ENCODE measurements around the gene CEP83.

Gene CEP83

GRCh38 chr12:94272280-94272679 lies 187.4 kb downstream of the CEP83 start:
- Histone ChIP-seq H3K27ac (replicated peaks; ENCODE audit: low read length) (no peak overlapping the region), H3K27me3 (ENCODE audit: control insufficient read depth in 3 of 3, insufficient read depth in 3 of 3, low read depth in 1 of 3, low read length in 3 of 3) (no peaks in the 10 kb centered on the region), H2BK12ac (ENCODE audit: low read length) (no peak overlapping the region), H3K36me3 (replicated peaks in 1 of 2; ENCODE audit: control insufficient read depth in 2 of 2, insufficient read depth in 2 of 2, low read length in 2 of 2) (no peaks in the 10 kb centered on the region), H3K4ac (ENCODE audit: low read length) (no peak overlapping the region), H3K23ac (ENCODE audit: low read depth, low read length, poor library complexity) (no peak overlapping the region), H3K79me1 (ENCODE audit: low read depth, low read length) (no peaks in the 10 kb centered on the region), H2AFZ (ENCODE audit: low read length) (no peak overlapping the region), H3K9ac (ENCODE audit: low read depth, low read length, poor library complexity) (no peak overlapping the region), H3K4me3 (ENCODE audit: low read length in 2 of 2) (no peak overlapping the region), H2BK15ac (ENCODE audit: low read length) (no peak overlapping the region), H2BK120ac (ENCODE audit: low read depth, low read length) (no peak overlapping the region), H2AK5ac (ENCODE audit: low read depth, low read length) (peak overlapping the region; percentile 20), H3K9me3 (replicated peaks in 1 of 2; ENCODE audit: control insufficient read depth in 2 of 2, insufficient read depth in 1 of 2, low read depth in 1 of 2, low read length in 2 of 2) (no peaks in the 10 kb centered on the region), H3K4me1 (ENCODE audit: control insufficient read depth in 2 of 2, insufficient read depth in 1 of 2, low read depth in 1 of 2, low read length in 2 of 2) (peaks cover 0 to under 1% of the 10 kb centered on the region in 2 donors), H2BK5ac (ENCODE audit: low read length) (no peak overlapping the region), H3K4me2 (ENCODE audit: insufficient read depth, low read length, poor library complexity, severe bottlenecking) (no peak overlapping the region), H3K18ac (ENCODE audit: low read length) (peak overlapping the region; percentile 51), H4K91ac (ENCODE audit: low read depth, low read length, poor library complexity) (no peak overlapping the region), H3K14ac (ENCODE audit: low read length) (no peak overlapping the region), H4K8ac (ENCODE audit: low read depth, low read length) (no peak overlapping the region)
- no peak for DNase-seq (ENCODE audit: low spot score)
- WGBS, 2 donors (ENCODE audit: extremely low coverage in 2 of 2, insufficient read length in 2 of 2, insufficient replicate concordance in 1 of 2), result no CpG with 5 or more reads among the region's 5 CpGs

- no peak overlapping the region for H2AK5ac ChIP-seq (ENCODE audit: low read depth, low read length)
- no peak overlapping the region for H3K14ac ChIP-seq (ENCODE audit: low read length)
- no peak overlapping the region for H3K27ac ChIP-seq (replicated peaks; ENCODE audit: low read length)
- no peak overlapping the region for H3K18ac ChIP-seq (ENCODE audit: low read length)
- no peak for DNase-seq (ENCODE audit: low spot score)
- no peak overlapping the region for H3K4me2 ChIP-seq (ENCODE audit: insufficient read depth, low read length, poor library complexity, severe bottlenecking)
- H3K4ac ChIP-seq (ENCODE audit: low read length), result no peak overlapping the region
- H3K9ac ChIP-seq (ENCODE audit: low read depth, low read length, poor library complexity), result no peak overlapping the region
- no peaks in the 10 kb centered on the region for H3K9me3 ChIP-seq (replicated peaks in 1 of 2; ENCODE audit: control insufficient read depth in 2 of 2, insufficient read depth in 1 of 2, low read depth in 1 of 2, low read length in 2 of 2)
- no peak overlapping the region for H2BK5ac ChIP-seq (ENCODE audit: low read length)
- no peaks in the 10 kb centered on the region for H3K36me3 ChIP-seq (replicated peaks in 1 of 2; ENCODE audit: control insufficient read depth in 2 of 2, insufficient read depth in 2 of 2, low read length in 2 of 2)
- no peaks in the 10 kb centered on the region for H3K79me1 ChIP-seq (ENCODE audit: low read depth, low read length)
- no peak overlapping the region for H2AFZ ChIP-seq (ENCODE audit: low read length)
- no CpG with 5 or more reads among the region's 6 CpGs for WGBS, 2 donors (ENCODE audit: extremely low coverage in 2 of 2, insufficient read length in 2 of 2, insufficient replicate concordance in 1 of 2)
- no peak overlapping the region for H4K8ac ChIP-seq (ENCODE audit: low read depth, low read length)
- no peak overlapping the region for H2BK120ac ChIP-seq (ENCODE audit: low read depth, low read length)
- H3K27me3 ChIP-seq (ENCODE audit: control insufficient read depth in 3 of 3, insufficient read depth in 3 of 3, low read depth in 1 of 3, low read length in 3 of 3), result no peaks in the 10 kb centered on the region
- H2BK15ac ChIP-seq (ENCODE audit: low read length), result no peak overlapping the region
- H3K23ac ChIP-seq (ENCODE audit: low read depth, low read length, poor library complexity), result no peak overlapping the region
- H3K4me1 ChIP-seq (ENCODE audit: control insufficient read depth in 2 of 2, insufficient read depth in 1 of 2, low read depth in 1 of 2, low read length in 2 of 2), result no peaks in the 10 kb centered on the region
- no peak overlapping the region for H3K4me3 ChIP-seq (ENCODE audit: low read length in 2 of 2)
- H4K91ac ChIP-seq (ENCODE audit: low read depth, low read length, poor library complexity), result no peak overlapping the region
- H2BK12ac ChIP-seq (ENCODE audit: low read length), result no peak overlapping the region
Measured at GRCh38 chr12:94271351-94271750, 188.3 kb downstream of the CEP83 start.

GRCh38 chr12:94269316-94269999 lies 190.2 kb downstream of the CEP83 start:
- WGBS, 2 donors (ENCODE audit: extremely low coverage in 2 of 2, insufficient read length in 2 of 2, insufficient replicate concordance in 1 of 2), result no CpG with 5 or more reads among the region's 4 CpGs
- Histone ChIP-seq H3K27me3 (ENCODE audit: control insufficient read depth in 3 of 3, insufficient read depth in 3 of 3, low read depth in 1 of 3, low read length in 3 of 3) (no peaks in the 10 kb centered on the region), H2AFZ (ENCODE audit: low read length) (no peak overlapping the region), H3K4me3 (ENCODE audit: low read length in 2 of 2) (no peak overlapping the region), H4K8ac (ENCODE audit: low read depth, low read length) (no peak overlapping the region), H3K9me3 (replicated peaks in 1 of 2; ENCODE audit: control insufficient read depth in 2 of 2, insufficient read depth in 1 of 2, low read depth in 1 of 2, low read length in 2 of 2) (no peaks in the 10 kb centered on the region), H2BK12ac (ENCODE audit: low read length) (no peak overlapping the region), H3K4me1 (ENCODE audit: control insufficient read depth in 2 of 2, insufficient read depth in 1 of 2, low read depth in 1 of 2, low read length in 2 of 2) (peaks cover 0 to 2% of the 10 kb centered on the region in 2 donors), H3K23ac (ENCODE audit: low read depth, low read length, poor library complexity) (no peak overlapping the region), H3K36me3 (replicated peaks in 1 of 2; ENCODE audit: control insufficient read depth in 2 of 2, insufficient read depth in 2 of 2, low read length in 2 of 2) (peaks cover 0 to 3% of the 10 kb centered on the region in 2 donors), H3K18ac (ENCODE audit: low read length) (no peak overlapping the region), H2AK5ac (ENCODE audit: low read depth, low read length) (no peak overlapping the region), H3K4me2 (ENCODE audit: insufficient read depth, low read length, poor library complexity, severe bottlenecking) (no peak overlapping the region), H3K14ac (ENCODE audit: low read length) (no peak overlapping the region), H3K79me1 (ENCODE audit: low read depth, low read length) (no peaks in the 10 kb centered on the region), H3K9ac (ENCODE audit: low read depth, low read length, poor library complexity) (no peak overlapping the region), H3K27ac (replicated peaks; ENCODE audit: low read length) (no peak overlapping the region), H2BK120ac (ENCODE audit: low read depth, low read length) (no peak overlapping the region), H4K91ac (ENCODE audit: low read depth, low read length, poor library complexity) (no peak overlapping the region), H3K4ac (ENCODE audit: low read length) (no peak overlapping the region), H2BK15ac (ENCODE audit: low read length) (no peak overlapping the region), H2BK5ac (ENCODE audit: low read length) (no peak overlapping the region)
- no peak for DNase-seq (ENCODE audit: low spot score)

GRCh38 chr12:94267921-94268471 lies 191.7 kb downstream of the CEP83 start:
- H3K27ac ChIP-seq (replicated peaks; ENCODE audit: low read length), result no peak overlapping the region
- peaks cover 0 to 3% of the 10 kb centered on the region in 2 donors for H3K36me3 ChIP-seq (replicated peaks in 1 of 2; ENCODE audit: control insufficient read depth in 2 of 2, insufficient read depth in 2 of 2, low read length in 2 of 2)
- H3K4me3 ChIP-seq (ENCODE audit: low read length in 2 of 2), result no peak overlapping the region
- H3K9me3 ChIP-seq (replicated peaks in 1 of 2; ENCODE audit: control insufficient read depth in 2 of 2, insufficient read depth in 1 of 2, low read depth in 1 of 2, low read length in 2 of 2), result no peaks in the 10 kb centered on the region
- no CpG with 5 or more reads among the region's 5 CpGs for WGBS, 2 donors (ENCODE audit: extremely low coverage in 2 of 2, insufficient read length in 2 of 2, insufficient replicate concordance in 1 of 2)
- no peak overlapping the region for H3K14ac ChIP-seq (ENCODE audit: low read length)
- no peak overlapping the region for H2AFZ ChIP-seq (ENCODE audit: low read length)
- no peak for DNase-seq (ENCODE audit: low spot score)
- H2BK12ac ChIP-seq (ENCODE audit: low read length), result no peak overlapping the region
- no peak overlapping the region for H3K23ac ChIP-seq (ENCODE audit: low read depth, low read length, poor library complexity)
- no peak overlapping the region for H3K4ac ChIP-seq (ENCODE audit: low read length)
- no peak overlapping the region for H2BK120ac ChIP-seq (ENCODE audit: low read depth, low read length)
- H4K8ac ChIP-seq (ENCODE audit: low read depth, low read length), result no peak overlapping the region
- no peak overlapping the region for H4K91ac ChIP-seq (ENCODE audit: low read depth, low read length, poor library complexity)
- H2AK5ac ChIP-seq (ENCODE audit: low read depth, low read length), result no peak overlapping the region
- H3K79me1 ChIP-seq (ENCODE audit: low read depth, low read length), result no peaks in the 10 kb centered on the region
- no peak overlapping the region for H2BK15ac ChIP-seq (ENCODE audit: low read length)
- H2BK5ac ChIP-seq (ENCODE audit: low read length), result no peak overlapping the region
- H3K4me1 ChIP-seq (ENCODE audit: control insufficient read depth in 2 of 2, insufficient read depth in 1 of 2, low read depth in 1 of 2, low read length in 2 of 2), result peaks cover 5 to 11% of the 10 kb centered on the region in 2 donors
- no peaks in the 10 kb centered on the region for H3K27me3 ChIP-seq (ENCODE audit: control insufficient read depth in 3 of 3, insufficient read depth in 3 of 3, low read depth in 1 of 3, low read length in 3 of 3)
- H3K4me2 ChIP-seq (ENCODE audit: insufficient read depth, low read length, poor library complexity, severe bottlenecking), result no peak overlapping the region
- H3K9ac ChIP-seq (ENCODE audit: low read depth, low read length, poor library complexity), result no peak overlapping the region
- H3K18ac ChIP-seq (ENCODE audit: low read length), result no peak overlapping the region
